H9 (cell line): ENCODE results near the gene RPL37. TPM values are rescaled to one million over a fixed set of nuclear protein-coding genes. Genes with fewer than 3 reads are reported as not detected.

Experiments
- DNase-seq: peaks from one replicate; pipeline ENCODE4 v3.0.0-alpha.2; 2017
- H2AFZ ChIP-seq: one replicate; pipeline ENCODE4 v1.6.1; 2013; ENCODE audit warnings: mild to moderate bottlenecking, low read length, control low read depth, moderate library complexity
- H2AK5ac ChIP-seq: 2 replicates; pipeline ENCODE4 v1.6.1; 2013; ENCODE audit warnings: low read length, control low read depth, mixed read lengths; ENCODE audit not compliant: insufficient read length
- H2BK120ac ChIP-seq: one replicate; pipeline ENCODE4 v1.6.1; 2013; ENCODE audit warnings: low read depth, mild to moderate bottlenecking, low read length, control low read depth, inconsistent platforms; ENCODE audit not compliant: poor library complexity, severe bottlenecking
- H2BK12ac ChIP-seq: 2 replicates; pipeline ENCODE4 v1.6.1; 2013; ENCODE audit warnings: low read length, control low read depth, mixed read lengths, low read depth; ENCODE audit not compliant: insufficient read length
- H2BK15ac ChIP-seq: 2 replicates; pipeline ENCODE4 v1.6.1; 2013; ENCODE audit warnings: low read depth, low read length, control low read depth
- H2BK20ac ChIP-seq: one replicate; pipeline ENCODE4 v1.6.1; 2013; ENCODE audit warnings: low read depth, mild to moderate bottlenecking, low read length, control low read depth, inconsistent platforms; ENCODE audit not compliant: poor library complexity, severe bottlenecking
- H2BK5ac ChIP-seq: 2 replicates; pipeline ENCODE4 v1.6.1; 2013; ENCODE audit warnings: low read length, control low read depth, mixed read lengths; ENCODE audit not compliant: insufficient read length
- H3K14ac ChIP-seq: 2 replicates; pipeline ENCODE4 v1.6.1; 2013; ENCODE audit warnings: low read length, control low read depth; ENCODE audit not compliant: insufficient read depth
- H3K18ac ChIP-seq: 2 replicates; pipeline ENCODE4 v1.6.1; 2013; ENCODE audit warnings: low read depth, mild to moderate bottlenecking, mixed read lengths, low read length, control low read depth; ENCODE audit not compliant: insufficient read length
- H3K23ac ChIP-seq: 2 replicates; pipeline ENCODE4 v1.6.1; 2013; ENCODE audit warnings: low read length, control low read depth, mixed read lengths, low read depth; ENCODE audit not compliant: insufficient read length
- H3K23me2 ChIP-seq: 2 replicates; pipeline ENCODE4 v1.6.1; 2013; ENCODE audit warnings: low read depth, mild to moderate bottlenecking, mixed read lengths, low read length, control low read depth; ENCODE audit not compliant: insufficient read length, poor library complexity, severe bottlenecking
- H3K27ac ChIP-seq: 2 replicates; pipeline ENCODE4 v1.5.1; 2013; ENCODE audit warnings: low read length, control low read depth, mixed read lengths, low read depth; ENCODE audit not compliant: insufficient read length
- H3K27me3 ChIP-seq: 2 replicates; pipeline ENCODE4 v1.6.1; 2013; ENCODE audit warnings: low read length, control low read depth, inconsistent platforms; ENCODE audit not compliant: insufficient read depth
- H3K4ac ChIP-seq: 2 replicates; pipeline ENCODE4 v1.6.1; 2013; ENCODE audit warnings: low read depth, mild to moderate bottlenecking, control low read depth, inconsistent platforms, low read length, moderate library complexity
- H3K4me1 ChIP-seq: 2 replicates; pipeline ENCODE4 v1.6.1; 2013; ENCODE audit warnings: low read length, control low read depth, inconsistent platforms; ENCODE audit not compliant: insufficient read depth
- H3K4me2 ChIP-seq: 2 replicates; pipeline ENCODE4 v1.6.1; 2013; ENCODE audit warnings: low read length, control low read depth, mixed read lengths; ENCODE audit not compliant: insufficient read length, insufficient read depth
- H3K56ac ChIP-seq: 2 replicates; pipeline ENCODE4 v1.6.1; 2013; ENCODE audit warnings: low read depth, mild to moderate bottlenecking, mixed read lengths, low read length, control low read depth; ENCODE audit not compliant: insufficient read length
- H3K79me1 ChIP-seq: 2 replicates; pipeline ENCODE4 v1.6.1; 2013; ENCODE audit warnings: low read depth, mild to moderate bottlenecking, moderate library complexity, low read length, control low read depth, inconsistent platforms; ENCODE audit not compliant: insufficient read depth, poor library complexity, severe bottlenecking
- H3K79me2 ChIP-seq: 2 replicates; pipeline ENCODE4 v1.6.1; 2013; ENCODE audit warnings: low read length, control low read depth, inconsistent platforms; ENCODE audit not compliant: insufficient read depth
- H3K9ac ChIP-seq: 2 replicates; pipeline ENCODE4 v1.6.1; 2013; ENCODE audit warnings: low read length, control low read depth, mixed read lengths; ENCODE audit not compliant: insufficient read length; ENCODE audit errors: extremely low read depth
- H3K9me3 ChIP-seq: one replicate; pipeline ENCODE4 v1.6.1; 2013; ENCODE audit warnings: low read depth, low read length, inconsistent platforms; ENCODE audit not compliant: control insufficient read depth
- H3T11ph ChIP-seq: one replicate; pipeline ENCODE4 v1.6.1; 2013; ENCODE audit warnings: mild to moderate bottlenecking, low read length, control low read depth, inconsistent platforms
- H4K20me1 ChIP-seq: one replicate; pipeline ENCODE4 v1.6.1; 2013; ENCODE audit not compliant: control insufficient read depth, insufficient read length, insufficient read depth
- H4K5ac ChIP-seq: 2 replicates; pipeline ENCODE4 v1.6.1; 2013; ENCODE audit warnings: low read depth, mild to moderate bottlenecking, mixed read lengths, low read length, control low read depth; ENCODE audit not compliant: insufficient read length
- H4K8ac ChIP-seq: replicated peaks from 2 replicates; pipeline ENCODE4 v1.6.1; 2013; ENCODE audit warnings: low read length, control low read depth, mixed read lengths, low read depth; ENCODE audit not compliant: insufficient read length
- H4K91ac ChIP-seq: 2 replicates; pipeline ENCODE4 v1.6.1; 2013; ENCODE audit warnings: low read depth, mild to moderate bottlenecking, moderate library complexity, mixed read lengths, low read length, control low read depth; ENCODE audit not compliant: insufficient read length
- H3K27ac Mint-ChIP-seq, 3 experiments: 2 replicates in 2 of 3; 3 replicates in 1 of 3; pipeline ENCODE4 v1.8.0; 2020 to 2021; ENCODE audit warnings: mixed read lengths in 3 of 3, mild to moderate bottlenecking in 1 of 3, moderate library complexity in 1 of 3
- H3K27me3 Mint-ChIP-seq: 2 replicates; pipeline ENCODE4 v1.8.0; 2021; ENCODE audit warnings: low read depth, mild to moderate bottlenecking, moderate library complexity, mixed read lengths
- H3K36me3 Mint-ChIP-seq, 3 experiments: 2 replicates in 2 of 3; 3 replicates in 1 of 3; pipeline ENCODE4 v1.8.0; 2020 to 2021; ENCODE audit warnings: low read depth in 3 of 3, mixed read lengths in 3 of 3; ENCODE audit not compliant: insufficient read depth in 1 of 3
- H3K4me1 Mint-ChIP-seq, 2 experiments: 2 replicates each; pipeline ENCODE4 v1.8.0; 2020; ENCODE audit warnings: mixed read lengths in 2 of 2
- H3K4me3 Mint-ChIP-seq, 2 experiments: 2 replicates in 1 of 2; 3 replicates in 1 of 2; pipeline ENCODE4 v1.8.0; 2020 to 2021; ENCODE audit warnings: mild to moderate bottlenecking in 2 of 2, mixed read lengths in 2 of 2, moderate library complexity in 1 of 2
- H3K9me3 Mint-ChIP-seq, 2 experiments: 2 replicates in 1 of 2; 3 replicates in 1 of 2; pipeline ENCODE4 v1.8.0; 2020; ENCODE audit warnings: mild to moderate bottlenecking in 2 of 2, mixed read lengths in 2 of 2, moderate library complexity in 1 of 2
- WGBS: extraction: QIAGEN DNeasy Blood & Tissue Kit; methylation state at CpG from one replicate; pipeline ENCODE4 v1.1.7; 2013; ENCODE audit warnings: missing lambda C conversion rate, low lambda C conversion rate, mixed read lengths; ENCODE audit not compliant: insufficient read length; ENCODE audit errors: extremely low coverage; 5-methylcytosine and 5-hydroxymethylcytosine counted together
- total RNA-seq: library from RNA; stranded (reverse); gene quantifications from 2 replicates; pipeline ENCODE4 v1.2.1, GENCODE V29; 2021
- TF ChIP-seq, protein P1 (sequence below): fragments of 200-600 bp; sonication (generic); conservative IDR thresholded peaks from 3 replicates; pipeline ENCODE4 v1.8.0; 2021; ENCODE audit warnings: antibody characterized with exemption, mild to moderate bottlenecking

The RPL37 gene
- total RNA-seq, 1 experiment from 2014 or later: 1,735 TPM

DNA sequence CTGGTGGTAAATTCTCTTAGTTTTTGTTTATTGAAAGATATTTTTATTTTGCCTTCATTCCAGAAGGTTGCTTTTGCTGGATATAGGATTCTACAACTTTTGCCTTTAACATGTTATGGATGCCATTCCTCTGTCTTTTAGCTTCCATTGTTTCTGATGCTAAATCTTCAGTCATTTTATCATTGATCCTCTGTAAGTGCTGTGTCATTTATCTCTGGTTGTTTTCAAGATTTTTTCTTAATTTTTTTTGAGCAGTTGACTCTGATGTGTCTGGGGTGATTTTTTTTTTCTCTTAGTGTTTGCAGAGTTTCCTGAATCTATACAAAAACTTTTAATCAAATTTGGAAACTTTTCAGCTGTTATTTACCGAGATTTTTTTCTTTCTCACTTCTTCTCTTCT is 12.5 kb upstream of the RPL37 start:
- Histone ChIP-seq H3K56ac (no peak overlapping the region), H3K27me3 (no peaks in the 10 kb centered on the region), H4K91ac (no peak overlapping the region), H3K9ac (no peak overlapping the region), H3T11ph (no peak overlapping the region), H3K4ac (no peak overlapping the region), H3K9me3 (no peaks in the 10 kb centered on the region), H3K4me1 (no peaks in the 10 kb centered on the region), H4K20me1 (peaks cover 4% of the 10 kb centered on the region), H2BK120ac (no peak overlapping the region), H2AK5ac (no peak overlapping the region), H2BK5ac (no peak overlapping the region), H4K8ac (no peak overlapping the region), H3K14ac (no peak overlapping the region), H3K27ac (no peak overlapping the region), H2AFZ (no peak overlapping the region), H3K79me1 (no peaks in the 10 kb centered on the region), H3K79me2 (no peaks in the 10 kb centered on the region), H3K4me2 (no peak overlapping the region), H2BK12ac (no peak overlapping the region), H3K23ac (no peak overlapping the region), H2BK20ac (no peak overlapping the region), H4K5ac (no peak overlapping the region), H3K23me2 (no peaks in the 10 kb centered on the region), H3K18ac (no peak overlapping the region), H2BK15ac (no peak overlapping the region)
- H3K9me3 Mint-ChIP-seq: no peaks in the 10 kb centered on the region
- TF ChIP-seq, protein P1, sequence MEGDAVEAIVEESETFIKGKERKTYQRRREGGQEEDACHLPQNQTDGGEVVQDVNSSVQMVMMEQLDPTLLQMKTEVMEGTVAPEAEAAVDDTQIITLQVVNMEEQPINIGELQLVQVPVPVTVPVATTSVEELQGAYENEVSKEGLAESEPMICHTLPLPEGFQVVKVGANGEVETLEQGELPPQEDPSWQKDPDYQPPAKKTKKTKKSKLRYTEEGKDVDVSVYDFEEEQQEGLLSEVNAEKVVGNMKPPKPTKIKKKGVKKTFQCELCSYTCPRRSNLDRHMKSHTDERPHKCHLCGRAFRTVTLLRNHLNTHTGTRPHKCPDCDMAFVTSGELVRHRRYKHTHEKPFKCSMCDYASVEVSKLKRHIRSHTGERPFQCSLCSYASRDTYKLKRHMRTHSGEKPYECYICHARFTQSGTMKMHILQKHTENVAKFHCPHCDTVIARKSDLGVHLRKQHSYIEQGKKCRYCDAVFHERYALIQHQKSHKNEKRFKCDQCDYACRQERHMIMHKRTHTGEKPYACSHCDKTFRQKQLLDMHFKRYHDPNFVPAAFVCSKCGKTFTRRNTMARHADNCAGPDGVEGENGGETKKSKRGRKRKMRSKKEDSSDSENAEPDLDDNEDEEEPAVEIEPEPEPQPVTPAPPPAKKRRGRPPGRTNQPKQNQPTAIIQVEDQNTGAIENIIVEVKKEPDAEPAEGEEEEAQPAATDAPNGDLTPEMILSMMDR: no peak
- H3K4me1 Mint-ChIP-seq: peaks cover 2 to 4% of the 10 kb centered on the region in 2 experiments; a peak in 2 of 4 replicates
- peak overlapping the region in 2 of 3 experiments; percentile 8 to 73; a peak in 2 of 7 replicates for H3K27ac Mint-ChIP-seq
- H3K27me3 Mint-ChIP-seq: no peaks in the 10 kb centered on the region
- H3K4me3 Mint-ChIP-seq: no peak overlapping the region
- H3K36me3 Mint-ChIP-seq: no peaks in the 10 kb centered on the region
- WGBS: no CpG with 5 or more reads among the region's 1 CpG
- no peak for DNase-seq
